Activated T-helper 2 cell treated with anti-CD3 and anti-CD28 coated beads, Interferon-gamma antibody, Interleukin-2, Interleukin-4, amounts not matched to agents 10 μg/mL and 5 μg/mL and 100 μg/mL, durations not matched to agents 14 hours and 24 hours and 36 hours (primary cell): Measurements from ENCODE around the gene MSL3B.

ENCODE experiments used
- DNase-seq: peaks from one replicate; pipeline ENCODE4 v3.0.0; 2021; ENCODE audit warnings: low spot score
- H3K27ac Mint-ChIP-seq: one replicate; pipeline ENCODE4 v1.8.0; 2021; ENCODE audit warnings: mixed read lengths
- H3K27me3 Mint-ChIP-seq: one replicate; pipeline ENCODE4 v1.8.0; 2021; ENCODE audit warnings: low read depth, mixed read lengths
- H3K36me3 Mint-ChIP-seq: one replicate; pipeline ENCODE4 v1.8.0; 2021; ENCODE audit warnings: low read depth, mixed read lengths
- H3K4me1 Mint-ChIP-seq: one replicate; pipeline ENCODE4 v1.8.0; 2021; ENCODE audit warnings: low read depth, mixed read lengths
- H3K4me3 Mint-ChIP-seq: one replicate; pipeline ENCODE4 v1.8.0; 2021; ENCODE audit warnings: low read depth, mild to moderate bottlenecking, moderate library complexity, mixed read lengths
- H3K9me3 Mint-ChIP-seq: one replicate; pipeline ENCODE4 v1.8.0; 2021; ENCODE audit warnings: mixed read lengths
- intact Hi-C: fragments of 100-400 bp; cut with micrococcal nuclease; formaldehyde crosslinking; loops from one replicate; pipeline ENCODE4 v1.15.1; 2023

Gene MSL3B

GRCh38 chr2:233829193-233830110 lies 38.7 kb downstream of the MSL3B start:
- no peak for DNase-seq

GRCh38 chr2:233828546-233829192 lies 39.5 kb downstream of the MSL3B start:
- H3K4me3 Mint-ChIP-seq = no peak overlapping the region
- H3K4me1 Mint-ChIP-seq = no peaks in the 10 kb centered on the region
- no peaks in the 10 kb centered on the region for H3K36me3 Mint-ChIP-seq
- DNase-seq = no peak
- peaks cover 4% of the 10 kb centered on the region for H3K27me3 Mint-ChIP-seq
- H3K27ac Mint-ChIP-seq = no peak overlapping the region
- intact Hi-C loops = no loop called here
- no peaks in the 10 kb centered on the region for H3K9me3 Mint-ChIP-seq

More at GRCh38 chr2:233829193-233830110, 38.7 kb downstream of the MSL3B start:
- H3K27ac Mint-ChIP-seq = no peak overlapping the region
- intact Hi-C loops = no loop called here
- no peaks in the 10 kb centered on the region for H3K9me3 Mint-ChIP-seq
- H3K36me3 Mint-ChIP-seq = peaks cover 5% of the 10 kb centered on the region
- no peaks in the 10 kb centered on the region for H3K4me1 Mint-ChIP-seq
- no peak overlapping the region for H3K4me3 Mint-ChIP-seq
- H3K27me3 Mint-ChIP-seq = peaks cover 4% of the 10 kb centered on the region

- H3K36me3 Mint-ChIP-seq = no peaks in the 10 kb centered on the region
- no peak overlapping the region for H3K27ac Mint-ChIP-seq
- H3K27me3 Mint-ChIP-seq = peaks cover 4% of the 10 kb centered on the region
- H3K4me3 Mint-ChIP-seq = no peak overlapping the region
- intact Hi-C loops = no loop called here
- DNase-seq = no peak
- no peaks in the 10 kb centered on the region for H3K4me1 Mint-ChIP-seq
- H3K9me3 Mint-ChIP-seq = no peaks in the 10 kb centered on the region
Measured at GRCh38 chr2:233824373-233824772, 43.8 kb downstream of the MSL3B start.

- Mint-ChIP-seq H3K4me3 (no peak overlapping the region), H3K4me1 (no peaks in the 10 kb centered on the region), H3K36me3 (no peaks in the 10 kb centered on the region), H3K27me3 (peaks cover 4% of the 10 kb centered on the region), H3K9me3 (no peaks in the 10 kb centered on the region), H3K27ac (no peak overlapping the region)
- DNase-seq = no peak
- intact Hi-C loops = no loop called here
Measured at GRCh38 chr2:233823731-233824121, 44.5 kb downstream of the MSL3B start.

- no peak for DNase-seq
- Mint-ChIP-seq H3K4me1 (no peaks in the 10 kb centered on the region), H3K9me3 (no peaks in the 10 kb centered on the region), H3K36me3 (no peaks in the 10 kb centered on the region), H3K27ac (no peak overlapping the region), H3K4me3 (no peak overlapping the region), H3K27me3 (peaks cover 4% of the 10 kb centered on the region)
- intact Hi-C loops = no loop called here
Measured at GRCh38 chr2:233822781-233823730, 45.1 kb downstream of the MSL3B start.

GRCh38 chr2:233822101-233822771 lies 46.0 kb downstream of the MSL3B start:
- intact Hi-C loops = no loop called here
- Mint-ChIP-seq H3K9me3 (no peaks in the 10 kb centered on the region), H3K4me3 (no peak overlapping the region), H3K27me3 (peaks cover 4% of the 10 kb centered on the region), H3K27ac (no peak overlapping the region), H3K36me3 (no peaks in the 10 kb centered on the region), H3K4me1 (no peaks in the 10 kb centered on the region)
- DNase-seq = no peak

GRCh38 chr2:233821709-233822100 lies 46.5 kb downstream of the MSL3B start:
- Mint-ChIP-seq H3K4me1 (no peaks in the 10 kb centered on the region), H3K9me3 (no peaks in the 10 kb centered on the region), H3K27ac (no peak overlapping the region), H3K36me3 (no peaks in the 10 kb centered on the region), H3K4me3 (no peak overlapping the region), H3K27me3 (peaks cover 4% of the 10 kb centered on the region)
- no peak for DNase-seq
- intact Hi-C loops = no loop called here

GRCh38 chr2:233821196-233821595 lies 47.0 kb downstream of the MSL3B start:
- Mint-ChIP-seq H3K4me1 (no peaks in the 10 kb centered on the region), H3K9me3 (no peaks in the 10 kb centered on the region), H3K27ac (no peak overlapping the region), H3K36me3 (no peaks in the 10 kb centered on the region), H3K27me3 (peaks cover 4% of the 10 kb centered on the region), H3K4me3 (no peak overlapping the region)
- intact Hi-C loops = no loop called here
- no peak for DNase-seq

GRCh38 chr2:233820774-233821105 lies 47.4 kb downstream of the MSL3B start:
- intact Hi-C loops = no loop called here

GRCh38 chr2:233819884-233820773 lies 48.1 kb downstream of the MSL3B start:
- H3K27ac Mint-ChIP-seq = no peak overlapping the region
- no peaks in the 10 kb centered on the region for H3K36me3 Mint-ChIP-seq
- DNase-seq = no peak
- intact Hi-C loops = no loop called here
- no peaks in the 10 kb centered on the region for H3K9me3 Mint-ChIP-seq
- peaks cover 4% of the 10 kb centered on the region for H3K27me3 Mint-ChIP-seq
- no peaks in the 10 kb centered on the region for H3K4me1 Mint-ChIP-seq
- H3K4me3 Mint-ChIP-seq = no peak overlapping the region

More at GRCh38 chr2:233820774-233821105, 47.4 kb downstream of the MSL3B start:
- no peak overlapping the region for H3K4me3 Mint-ChIP-seq
- H3K4me1 Mint-ChIP-seq = no peaks in the 10 kb centered on the region
- peaks cover 4% of the 10 kb centered on the region for H3K27me3 Mint-ChIP-seq
- DNase-seq = no peak
- no peaks in the 10 kb centered on the region for H3K36me3 Mint-ChIP-seq
- H3K27ac Mint-ChIP-seq = no peak overlapping the region
- H3K9me3 Mint-ChIP-seq = no peaks in the 10 kb centered on the region

GRCh38 chr2:233818639-233819621 lies 49.3 kb downstream of the MSL3B start:
- DNase-seq = no peak
- H3K27me3 Mint-ChIP-seq = peaks cover 8% of the 10 kb centered on the region
- H3K36me3 Mint-ChIP-seq = no peaks in the 10 kb centered on the region
- H3K4me1 Mint-ChIP-seq = no peaks in the 10 kb centered on the region
- H3K27ac Mint-ChIP-seq = no peak overlapping the region
- H3K4me3 Mint-ChIP-seq = no peak overlapping the region
- no peaks in the 10 kb centered on the region for H3K9me3 Mint-ChIP-seq
- intact Hi-C loops = no loop called here
